PC-3 (cell line): ENCODE measurements around the gene TRDN.

Experiments
- EZH2 ChIP-seq: fragments of 300-600 bp; sonication (generic); IDR thresholded peaks from one replicate; pipeline ENCODE4 v1.6.1; 2017; ENCODE audit warnings: antibody characterized with exemption, mild to moderate bottlenecking, low read length; ENCODE audit not compliant: unreplicated experiment
- TF ChIP-seq, protein P1 (sequence below): fragments of 300-600 bp; sonication (generic); conservative IDR thresholded peaks from 2 replicates; pipeline ENCODE4 v1.5.1; 2017; ENCODE audit warnings: antibody characterized with exemption, low read depth, mild to moderate bottlenecking, low read length

DNA sequence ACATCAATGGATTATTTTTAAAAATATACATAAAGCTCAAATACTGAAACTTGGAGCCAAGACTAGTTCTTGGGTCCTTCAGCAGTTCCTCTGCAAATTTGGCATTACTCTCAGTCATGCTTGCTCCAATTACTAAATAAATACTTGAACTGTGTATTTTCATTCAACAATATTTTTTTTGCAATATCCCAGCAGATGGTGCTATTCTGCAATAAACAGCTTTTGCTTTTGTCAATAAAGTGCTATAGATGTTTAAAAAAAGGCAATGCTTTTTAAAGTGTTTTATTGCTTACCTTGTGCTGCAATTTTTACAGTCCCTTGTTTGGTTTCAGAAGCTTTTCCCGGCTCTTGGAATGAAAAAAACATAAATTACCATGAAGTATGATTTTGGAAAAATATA, 243.4 kb downstream of the TRDN start:
- TF ChIP-seq, protein P1, sequence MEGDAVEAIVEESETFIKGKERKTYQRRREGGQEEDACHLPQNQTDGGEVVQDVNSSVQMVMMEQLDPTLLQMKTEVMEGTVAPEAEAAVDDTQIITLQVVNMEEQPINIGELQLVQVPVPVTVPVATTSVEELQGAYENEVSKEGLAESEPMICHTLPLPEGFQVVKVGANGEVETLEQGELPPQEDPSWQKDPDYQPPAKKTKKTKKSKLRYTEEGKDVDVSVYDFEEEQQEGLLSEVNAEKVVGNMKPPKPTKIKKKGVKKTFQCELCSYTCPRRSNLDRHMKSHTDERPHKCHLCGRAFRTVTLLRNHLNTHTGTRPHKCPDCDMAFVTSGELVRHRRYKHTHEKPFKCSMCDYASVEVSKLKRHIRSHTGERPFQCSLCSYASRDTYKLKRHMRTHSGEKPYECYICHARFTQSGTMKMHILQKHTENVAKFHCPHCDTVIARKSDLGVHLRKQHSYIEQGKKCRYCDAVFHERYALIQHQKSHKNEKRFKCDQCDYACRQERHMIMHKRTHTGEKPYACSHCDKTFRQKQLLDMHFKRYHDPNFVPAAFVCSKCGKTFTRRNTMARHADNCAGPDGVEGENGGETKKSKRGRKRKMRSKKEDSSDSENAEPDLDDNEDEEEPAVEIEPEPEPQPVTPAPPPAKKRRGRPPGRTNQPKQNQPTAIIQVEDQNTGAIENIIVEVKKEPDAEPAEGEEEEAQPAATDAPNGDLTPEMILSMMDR: peak; percentile 56
- TF ChIP-seq EZH2: no peak
